Activated naive CD8-positive, alpha-beta T cell (primary cell): ENCODE data around the gene GP9.
"Not testable (repeated sequence)": the region's sequence is repeated elsewhere in the genome, so short reads cannot be mapped to it uniquely, and the experiment has no call there.

ENCODE experiments used
- H3K27ac Mint-ChIP-seq: one replicate; pipeline ENCODE4 v1.8.0; 2021; ENCODE audit warnings: mixed read lengths
- H3K27me3 Mint-ChIP-seq: one replicate; pipeline ENCODE4 v1.8.0; 2021; ENCODE audit warnings: mixed read lengths
- H3K36me3 Mint-ChIP-seq: one replicate; pipeline ENCODE4 v1.8.0; 2021; ENCODE audit warnings: mixed read lengths
- H3K4me1 Mint-ChIP-seq: one replicate; pipeline ENCODE4 v1.8.0; 2021; ENCODE audit warnings: low read depth, mixed read lengths
- H3K4me3 Mint-ChIP-seq: one replicate; pipeline ENCODE4 v1.8.0; 2021; ENCODE audit warnings: mild to moderate bottlenecking, mixed read lengths
- H3K9me3 Mint-ChIP-seq: one replicate; pipeline ENCODE4 v1.8.0; 2021; ENCODE audit warnings: low read depth, mixed read lengths

Gene GP9

DNA sequence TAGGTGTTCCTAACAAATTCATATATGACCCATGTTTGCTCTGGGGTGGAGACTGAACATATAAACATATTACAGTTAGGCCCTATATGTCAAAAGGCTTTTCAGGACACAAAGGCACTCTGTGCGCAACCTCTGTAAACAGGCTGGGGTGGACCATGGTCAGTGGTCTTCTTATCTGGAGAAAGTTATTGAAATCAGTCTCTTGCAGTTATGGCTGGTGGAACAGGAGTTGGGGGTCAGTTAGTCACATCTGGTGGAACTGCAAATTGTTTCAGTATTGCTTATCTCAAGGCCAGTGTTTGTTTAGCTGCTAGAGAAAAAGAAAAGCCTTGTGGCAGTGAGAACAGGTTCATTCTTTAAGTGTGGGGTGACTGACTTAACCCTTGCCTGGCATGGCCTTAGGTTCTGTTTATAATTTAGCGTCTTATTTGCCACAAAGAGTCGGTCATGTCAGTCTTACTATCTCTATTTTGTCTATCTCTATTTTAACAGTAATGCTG lies 5.9 kb upstream of the GP9 start:
- H3K4me3 Mint-ChIP-seq, result no peak overlapping the region
- no peaks in the 10 kb centered on the region for H3K36me3 Mint-ChIP-seq
- peaks cover 14% of the 10 kb centered on the region for H3K4me1 Mint-ChIP-seq
- peak overlapping the region; percentile 75 for H3K27ac Mint-ChIP-seq
- H3K27me3 Mint-ChIP-seq, result no peaks in the 10 kb centered on the region
- no peaks in the 10 kb centered on the region for H3K9me3 Mint-ChIP-seq

DNA sequence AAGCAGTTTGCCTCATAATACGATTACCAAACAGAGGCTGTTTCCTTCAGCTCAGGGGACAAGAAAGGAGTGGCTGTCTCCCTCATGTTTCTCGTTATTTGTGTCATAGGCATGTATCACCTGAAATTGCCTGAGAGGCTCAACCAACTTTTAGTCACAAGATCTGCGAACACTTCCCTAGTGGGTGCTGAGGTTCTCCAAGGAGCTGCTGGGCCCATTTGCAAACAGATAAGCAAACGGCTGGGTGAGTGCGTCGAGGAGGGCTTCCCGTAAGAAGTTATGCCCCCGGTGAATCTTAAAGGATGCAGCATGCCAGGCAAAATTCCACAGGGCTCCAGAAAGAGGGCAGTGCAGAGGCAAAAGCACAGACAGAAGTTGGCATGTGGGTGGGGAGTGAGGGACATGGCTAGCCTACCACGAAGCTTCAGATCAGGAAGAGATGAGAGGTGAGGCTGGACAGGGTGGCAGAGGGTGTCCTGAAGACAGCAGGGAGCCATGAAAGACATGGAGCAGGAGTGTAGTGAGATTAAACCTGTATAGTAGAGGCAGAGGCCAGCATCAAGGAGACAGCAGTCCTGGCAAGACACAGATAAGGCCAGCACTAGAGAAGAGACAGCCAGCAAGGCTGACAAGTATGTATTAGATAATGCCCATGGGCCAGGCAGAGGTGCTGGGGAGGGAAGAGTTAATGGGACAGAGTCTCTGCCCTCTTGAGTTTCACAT lies 4.0 kb upstream of the GP9 start:
- Mint-ChIP-seq H3K9me3 (no peaks in the 10 kb centered on the region), H3K4me1 (peaks cover 14% of the 10 kb centered on the region), H3K4me3 (no peak overlapping the region), H3K36me3 (no peaks in the 10 kb centered on the region), H3K27ac (no peak overlapping the region), H3K27me3 (no peaks in the 10 kb centered on the region)

DNA sequence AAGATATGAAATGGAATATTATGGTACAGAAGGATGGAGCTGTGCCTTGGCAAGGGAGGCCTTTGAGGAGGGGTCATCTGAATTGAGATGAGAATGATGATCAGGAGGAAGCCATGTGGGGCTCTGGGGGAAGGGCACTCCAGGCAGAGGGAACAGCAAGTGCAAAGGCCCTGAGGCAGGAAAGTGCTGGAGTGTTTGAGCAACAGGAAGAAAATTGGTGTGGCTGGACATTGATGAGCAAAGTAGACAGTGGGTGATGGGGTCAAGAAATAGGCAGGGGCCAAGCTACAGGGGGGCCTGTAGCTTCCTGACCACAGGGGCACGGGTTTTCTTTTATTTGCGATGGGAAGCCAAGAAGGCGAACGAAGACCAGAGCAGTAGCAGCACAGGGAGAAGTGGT lies 3.3 kb upstream of the GP9 start:
- H3K4me3 Mint-ChIP-seq, result no peak overlapping the region
- H3K4me1 Mint-ChIP-seq, result peaks cover 14% of the 10 kb centered on the region
- no peaks in the 10 kb centered on the region for H3K9me3 Mint-ChIP-seq
- H3K27me3 Mint-ChIP-seq, result no peaks in the 10 kb centered on the region
- H3K36me3 Mint-ChIP-seq, result no peaks in the 10 kb centered on the region
- peak overlapping the region; percentile 68 for H3K27ac Mint-ChIP-seq

DNA sequence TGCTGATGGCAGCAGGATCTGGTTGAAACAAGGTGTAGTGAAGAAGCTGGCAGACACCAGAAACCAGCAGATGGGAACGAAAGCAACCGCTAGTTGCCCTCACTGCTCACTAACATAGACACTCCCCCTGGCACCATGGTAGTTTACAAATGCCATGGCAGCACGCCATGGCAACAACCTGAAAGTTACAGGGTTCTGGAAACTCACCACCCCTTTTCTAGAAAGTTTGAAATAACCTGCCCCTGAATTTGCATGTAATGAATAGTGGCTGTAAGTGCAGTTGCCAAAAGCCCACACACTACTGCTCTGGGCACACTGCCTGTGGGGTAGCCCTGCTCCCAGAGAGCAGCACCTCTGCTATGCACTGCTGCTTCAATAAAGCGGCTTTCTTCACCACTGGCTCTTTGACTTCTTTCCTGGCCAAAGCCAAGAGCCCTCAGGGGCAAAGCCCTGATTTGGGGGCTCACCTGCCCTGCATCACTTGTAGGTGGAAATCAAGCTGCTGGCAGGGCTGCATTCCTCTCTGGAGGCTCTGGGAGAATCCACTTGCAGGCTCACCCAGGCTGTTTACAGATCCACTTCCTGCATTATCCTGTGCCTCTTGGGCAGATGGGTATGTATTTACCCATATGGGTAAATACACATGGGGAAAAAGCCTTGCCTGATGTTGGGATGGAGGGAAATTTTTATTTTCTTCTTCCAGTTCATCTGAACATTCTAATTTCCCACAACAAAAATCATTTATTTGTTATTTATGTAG lies 2.0 kb upstream of the GP9 start:
- Mint-ChIP-seq H3K36me3 (no peaks in the 10 kb centered on the region), H3K4me1 (peaks cover 12% of the 10 kb centered on the region), H3K27me3 (no peaks in the 10 kb centered on the region), H3K9me3 (no peaks in the 10 kb centered on the region), H3K27ac (no peak overlapping the region), H3K4me3 (no peak overlapping the region)

DNA sequence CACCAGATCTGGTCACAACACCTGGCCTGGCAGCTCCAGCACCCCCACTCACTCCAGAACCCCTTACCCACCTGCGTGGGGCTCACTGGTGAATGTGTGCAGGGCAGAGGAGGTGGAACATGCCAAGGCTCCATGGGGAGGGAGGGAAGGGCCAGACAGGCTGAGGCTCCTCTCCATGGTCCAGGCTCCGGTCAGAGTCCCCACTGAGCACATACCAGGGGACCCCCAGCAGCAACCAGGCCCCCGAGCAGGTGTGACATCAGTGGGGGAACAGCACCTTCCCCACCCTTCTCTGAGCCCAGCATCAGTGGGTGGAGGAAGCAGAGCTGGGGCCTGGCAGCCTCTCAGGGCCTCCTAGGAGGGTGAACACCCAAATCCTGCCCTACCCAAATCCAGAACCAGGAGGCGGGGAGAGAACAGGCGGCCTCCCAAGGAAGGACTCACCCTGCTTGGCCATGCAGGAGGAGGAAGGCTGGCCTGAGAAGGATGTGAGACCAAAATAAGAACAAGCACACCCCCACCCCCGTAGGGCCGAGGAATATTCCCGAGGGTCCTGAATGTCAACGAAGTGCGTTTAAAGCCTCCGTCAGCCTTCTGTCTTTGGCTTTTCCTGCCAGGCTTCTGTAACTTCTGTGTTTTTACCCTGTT lies 1.1 kb upstream of the GP9 start:
- Mint-ChIP-seq H3K4me3 (no peak overlapping the region), H3K36me3 (no peaks in the 10 kb centered on the region), H3K27me3 (no peaks in the 10 kb centered on the region), H3K4me1 (peaks cover 9% of the 10 kb centered on the region), H3K27ac (no peak overlapping the region), H3K9me3 (no peaks in the 10 kb centered on the region)

DNA sequence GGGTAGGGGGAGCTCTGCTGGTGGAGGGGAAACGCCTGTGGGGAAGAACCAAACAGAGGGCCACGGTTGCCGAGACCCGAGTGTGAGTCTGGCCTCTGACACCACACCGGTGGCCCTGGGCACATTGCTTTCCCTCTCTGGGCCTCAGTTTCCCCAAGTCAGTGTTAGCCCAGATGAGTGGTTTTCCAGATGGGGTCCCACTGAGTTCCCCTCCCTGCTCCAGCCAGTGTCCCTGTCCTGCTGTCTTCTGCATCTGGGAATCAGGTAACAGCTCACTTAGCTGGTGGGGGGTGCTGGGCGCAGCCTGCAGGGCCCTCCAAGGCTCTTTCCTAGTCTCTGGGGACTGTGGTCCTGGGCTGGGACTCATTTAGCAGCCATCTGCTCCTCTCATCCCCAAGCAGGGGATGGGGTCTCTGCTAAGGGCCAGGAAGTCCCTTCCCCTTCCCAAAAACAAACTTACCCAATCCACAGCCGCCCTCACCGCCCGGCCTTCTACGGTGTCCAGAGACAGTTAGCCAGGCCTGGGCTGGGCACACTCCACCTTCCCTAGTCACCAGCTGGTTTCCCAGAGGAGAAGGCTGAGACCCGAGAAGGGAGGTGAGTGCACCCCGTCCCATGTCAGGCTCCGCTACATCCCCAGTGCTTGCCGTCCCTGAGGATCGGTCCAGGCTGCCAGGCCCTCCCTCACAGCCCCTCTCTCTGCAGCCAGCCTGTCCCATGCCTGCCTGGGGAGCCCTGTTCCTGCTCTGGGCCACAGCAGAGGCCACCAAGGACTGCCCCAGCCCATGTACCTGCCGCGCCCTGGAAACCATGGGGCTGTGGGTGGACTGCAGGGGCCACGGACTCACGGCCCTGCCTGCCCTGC lies 676 bp downstream of the GP9 start:
- H3K36me3 Mint-ChIP-seq, result no peaks in the 10 kb centered on the region
- H3K27me3 Mint-ChIP-seq, result no peaks in the 10 kb centered on the region
- H3K4me1 Mint-ChIP-seq, result peaks cover 9% of the 10 kb centered on the region
- no peaks in the 10 kb centered on the region for H3K9me3 Mint-ChIP-seq
- H3K27ac Mint-ChIP-seq, result no peak overlapping the region
- no peak overlapping the region for H3K4me3 Mint-ChIP-seq

DNA sequence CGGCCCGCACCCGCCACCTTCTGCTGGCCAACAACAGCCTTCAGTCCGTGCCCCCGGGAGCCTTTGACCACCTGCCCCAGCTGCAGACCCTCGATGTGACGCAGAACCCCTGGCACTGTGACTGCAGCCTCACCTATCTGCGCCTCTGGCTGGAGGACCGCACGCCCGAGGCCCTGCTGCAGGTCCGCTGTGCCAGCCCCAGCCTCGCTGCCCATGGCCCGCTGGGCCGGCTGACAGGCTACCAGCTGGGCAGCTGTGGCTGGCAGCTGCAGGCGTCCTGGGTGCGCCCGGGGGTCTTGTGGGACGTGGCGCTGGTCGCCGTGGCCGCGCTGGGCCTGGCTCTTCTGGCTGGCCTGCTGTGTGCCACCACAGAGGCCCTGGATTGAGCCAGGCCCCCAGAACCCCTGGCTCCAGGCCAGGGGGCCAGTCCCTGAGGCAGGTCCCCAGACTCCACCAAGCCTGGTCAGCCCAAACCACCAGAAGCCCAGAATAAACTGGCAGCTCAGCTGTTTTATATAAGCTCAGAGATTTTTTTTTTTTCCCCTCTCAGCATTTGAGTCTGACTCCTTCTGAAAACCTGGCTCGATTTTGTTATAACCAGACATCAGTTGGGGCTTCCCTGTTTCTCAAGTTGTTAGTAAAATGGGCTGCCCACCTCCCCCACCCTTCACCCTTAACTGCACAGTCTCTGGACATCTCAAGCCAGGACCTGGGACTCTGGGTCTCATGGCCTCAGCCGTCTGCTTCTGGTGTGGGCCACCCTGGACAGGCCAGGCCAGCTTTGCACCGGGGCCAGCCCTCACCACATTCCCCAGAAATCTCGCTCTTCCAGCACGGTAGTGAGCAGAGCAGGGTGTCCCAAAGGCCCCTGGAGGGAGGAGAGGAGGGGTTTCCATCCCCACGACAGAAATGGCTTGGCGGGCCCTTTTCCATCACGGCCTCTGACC lies 1.6 kb downstream of the GP9 start:
- no peaks in the 10 kb centered on the region for H3K36me3 Mint-ChIP-seq
- H3K4me1 Mint-ChIP-seq, result peaks cover 9% of the 10 kb centered on the region
- H3K9me3 Mint-ChIP-seq, result no peaks in the 10 kb centered on the region
- no peak overlapping the region for H3K27ac Mint-ChIP-seq
- H3K4me3 Mint-ChIP-seq, result no peak overlapping the region
- no peaks in the 10 kb centered on the region for H3K27me3 Mint-ChIP-seq

DNA sequence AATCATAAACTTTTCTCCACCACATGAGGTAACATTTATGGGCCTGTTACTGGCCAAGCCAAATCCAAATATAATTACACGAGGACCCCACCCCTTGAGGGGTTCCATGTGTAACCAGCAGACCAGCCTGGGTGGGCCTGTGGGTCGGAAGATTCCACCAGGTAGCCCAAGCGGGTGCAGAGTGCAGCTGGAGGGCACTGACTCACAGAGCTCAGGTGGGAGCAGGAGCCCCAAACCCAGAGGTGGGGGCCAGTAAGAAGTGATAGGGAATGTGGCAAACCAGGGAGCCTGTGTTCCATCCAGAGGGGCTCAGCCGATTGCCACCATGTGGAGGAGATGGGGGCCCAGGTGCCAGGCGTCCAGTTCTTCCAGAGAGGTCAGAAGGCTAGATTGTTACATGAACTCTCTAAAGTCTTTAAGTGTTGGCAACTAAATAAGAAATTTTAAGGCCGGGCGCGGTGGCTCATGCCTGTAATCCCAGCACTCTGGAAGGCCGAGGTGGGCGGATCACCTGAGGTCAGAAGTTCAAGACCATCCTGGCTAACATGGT lies 2.6 kb downstream of the GP9 start:
- no peak overlapping the region for H3K4me3 Mint-ChIP-seq
- H3K36me3 Mint-ChIP-seq, result no peaks in the 10 kb centered on the region
- no peak overlapping the region for H3K27ac Mint-ChIP-seq
- H3K27me3 Mint-ChIP-seq, result no peaks in the 10 kb centered on the region
- H3K4me1 Mint-ChIP-seq, result peaks cover 11% of the 10 kb centered on the region
- no peaks in the 10 kb centered on the region for H3K9me3 Mint-ChIP-seq

DNA sequence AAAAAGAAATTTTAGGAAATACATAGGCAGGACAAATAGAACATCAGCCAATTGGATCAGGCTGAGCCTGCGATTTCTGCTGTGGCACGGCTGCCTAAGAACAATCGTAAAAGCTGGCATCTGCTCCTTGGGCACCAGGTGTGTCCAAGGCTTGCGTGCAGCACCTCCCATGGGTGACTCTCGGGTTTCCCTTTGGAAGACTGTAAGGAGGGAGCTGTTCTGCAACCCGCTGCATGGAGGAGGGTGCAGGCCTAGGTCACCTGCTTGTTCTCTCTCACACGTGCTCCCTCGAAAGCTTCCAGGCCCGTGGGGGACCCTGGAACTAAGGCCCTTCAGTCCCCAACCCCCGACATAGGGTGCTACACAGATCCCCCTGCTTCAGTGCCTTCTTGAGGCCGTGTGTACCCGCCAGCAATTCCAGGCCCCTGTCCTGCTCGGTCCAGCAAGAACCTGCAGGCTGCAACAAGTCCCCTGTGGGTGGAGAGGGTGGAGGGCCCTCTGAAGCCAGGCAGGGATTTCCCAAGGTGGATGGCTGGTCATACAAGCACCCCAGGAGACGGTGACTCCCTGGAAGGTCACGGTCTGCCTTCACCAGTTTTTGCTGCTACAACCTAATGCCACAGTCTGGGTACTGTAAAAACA lies 3.4 kb downstream of the GP9 start:
- Mint-ChIP-seq H3K27ac (no peak overlapping the region), H3K9me3 (no peaks in the 10 kb centered on the region), H3K4me3 (no peak overlapping the region), H3K36me3 (no peaks in the 10 kb centered on the region), H3K4me1 (peaks cover 10% of the 10 kb centered on the region), H3K27me3 (no peaks in the 10 kb centered on the region)

DNA sequence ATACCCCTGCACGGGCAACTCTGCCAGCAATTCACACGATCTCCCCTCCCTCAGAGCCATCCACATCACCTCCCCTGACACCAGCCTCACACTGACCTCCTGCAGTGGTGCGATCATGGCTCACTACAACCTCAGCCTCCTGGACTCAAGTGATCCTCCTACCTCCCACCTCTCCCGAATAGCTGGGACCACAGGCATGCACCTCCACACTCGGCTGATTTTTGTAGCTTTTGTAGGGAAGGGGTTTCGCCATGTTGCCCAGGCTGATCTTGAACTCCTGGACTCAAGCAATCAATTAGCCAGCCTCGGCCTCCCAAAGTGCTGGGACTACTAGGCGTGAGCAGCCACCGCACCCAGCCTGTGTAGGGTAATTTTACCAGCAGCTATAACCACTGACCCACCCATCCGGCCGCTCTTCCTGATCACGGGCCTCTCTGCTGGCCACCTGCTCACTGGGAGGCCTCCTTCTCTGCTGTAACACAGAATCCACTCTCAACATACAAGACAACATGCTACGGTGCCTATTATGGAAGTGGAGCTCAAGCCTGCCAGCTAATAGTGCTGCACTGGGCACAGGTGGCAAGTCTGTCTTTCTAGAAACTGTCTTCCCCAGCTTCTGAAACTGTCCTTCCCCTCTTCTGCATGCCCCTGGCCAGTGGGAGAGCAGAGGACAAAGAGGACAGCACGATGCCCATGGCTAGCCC lies 4.6 kb downstream of the GP9 start:
- H3K4me3 Mint-ChIP-seq, result no peak overlapping the region
- no peak overlapping the region for H3K27ac Mint-ChIP-seq
- no peaks in the 10 kb centered on the region for H3K27me3 Mint-ChIP-seq
- no peaks in the 10 kb centered on the region for H3K9me3 Mint-ChIP-seq
- H3K4me1 Mint-ChIP-seq, result peaks cover 21% of the 10 kb centered on the region
- no peaks in the 10 kb centered on the region for H3K36me3 Mint-ChIP-seq

DNA sequence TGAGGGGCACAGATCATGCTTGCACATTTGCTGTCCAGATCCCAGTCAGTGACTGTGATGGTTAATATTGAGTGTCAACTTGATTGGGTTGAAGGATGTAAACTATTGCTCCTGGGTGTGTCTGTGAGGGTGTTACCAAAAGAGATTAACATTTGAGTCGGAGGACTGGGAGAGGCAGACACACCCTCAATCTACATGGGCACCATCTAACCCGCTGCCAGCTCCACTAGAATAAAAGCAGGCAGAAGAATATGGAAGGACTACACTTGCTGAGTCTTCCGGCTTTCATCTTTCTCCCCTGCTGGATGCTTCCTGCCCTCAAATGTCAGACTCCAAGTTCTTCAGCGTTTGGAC lies 5.1 kb downstream of the GP9 start:
- Mint-ChIP-seq H3K4me1 (peaks cover 23% of the 10 kb centered on the region), H3K27ac (no peak overlapping the region), H3K4me3 (no peak overlapping the region), H3K9me3 (no peaks in the 10 kb centered on the region), H3K36me3 (no peaks in the 10 kb centered on the region), H3K27me3 (no peaks in the 10 kb centered on the region)

DNA sequence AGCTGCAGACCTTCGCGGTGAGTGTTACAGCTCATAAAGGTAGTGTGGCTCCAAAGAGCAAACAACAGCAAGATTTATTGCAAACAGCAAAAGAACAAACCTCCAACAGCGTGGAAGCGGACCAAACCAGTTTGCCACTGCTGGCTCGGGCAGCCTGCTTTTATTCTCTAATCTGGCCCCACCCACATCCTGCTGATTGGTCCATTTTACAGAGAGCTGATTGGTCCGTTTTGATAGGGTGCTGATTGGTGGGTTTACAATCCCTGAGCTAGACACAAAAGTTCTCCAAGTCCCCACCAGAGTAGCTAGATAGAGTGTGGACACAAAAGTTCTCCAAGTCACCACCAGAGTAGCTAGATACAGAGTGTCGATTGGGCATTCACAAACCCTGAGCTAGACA lies 7.1 kb downstream of the GP9 start:
- H3K36me3 Mint-ChIP-seq, H3K9me3 Mint-ChIP-seq, H3K27me3 Mint-ChIP-seq: not testable (repeated sequence)
- Mint-ChIP-seq H3K27ac (peak overlapping the region; percentile 75), H3K4me3 (peak overlapping the region; percentile 79), H3K4me1 (peaks cover 23% of the 10 kb centered on the region)
